Testis (tissue), 3 donors: ENCODE measurements around the gene TFDP2. TPM values are rescaled to one million over a fixed set of nuclear protein-coding genes. Genes with fewer than 3 reads are reported as not detected.

Experiments
- DNase-seq: peaks from one replicate; pipeline ENCODE4 v3.0.0-alpha.2; 2019
- H3K27ac ChIP-seq, 2 donors: fragments of 200-600 bp; sonication (generic); one replicate each; pipeline ENCODE4 v1.5.1; 2019
- H3K27me3 ChIP-seq: fragments of 200-600 bp; sonication (generic); one replicate; pipeline ENCODE4 v1.5.1; 2019
- H3K36me3 ChIP-seq: fragments of 200-600 bp; sonication (generic); one replicate; pipeline ENCODE4 v1.5.1; 2017; ENCODE audit warnings: low read depth; ENCODE audit errors: missing control alignments
- H3K4me1 ChIP-seq: fragments of 200-600 bp; sonication (generic); one replicate; pipeline ENCODE4 v1.5.1; 2019
- H3K4me3 ChIP-seq, 2 donors: fragments of 200-600 bp; sonication (generic); one replicate each; pipeline ENCODE4 v1.5.1; 2017 to 2019
- H3K9me3 ChIP-seq: fragments of 200-600 bp; sonication (generic); one replicate; pipeline ENCODE4 v1.5.1; 2017
- CTCF ChIP-seq, 3 experiments: fragments of 450-650 bp in 2 of 3; fragments of 200-600 bp in 1 of 3; sonication (generic) in 1 of 3; IDR thresholded peaks; one replicate each; pipeline ENCODE4 v1.5.1; 2016 to 2019; ENCODE audit warnings: antibody characterized with exemption in 3 of 3, mild to moderate bottlenecking in 2 of 3, moderate library complexity in 1 of 3
- POLR2A ChIP-seq: fragments of 450-650 bp; IDR thresholded peaks from one replicate; pipeline ENCODE4 v1.6.1; 2017; ENCODE audit warnings: antibody characterized with exemption, mild to moderate bottlenecking, moderate library complexity
- WGBS, 2 donors: methylation state at CpG; one replicate each; pipeline ENCODE4 v1.1.5; 2018; 5-methylcytosine and 5-hydroxymethylcytosine counted together
- intact Hi-C: fragments of 100-400 bp; cut with DNase I; formaldehyde crosslinking; loops from one replicate; pipeline ENCODE4 v1.15.1; 2023; ENCODE audit warnings: low total_unique reads
- polyA plus RNA-seq: library from polyadenylated mRNA; stranded (reverse); fragments of 350-450 nt; fragmentation: Illumina TruSeq; extraction: RNeasy Lipid Tissue Mini Kit (QIAGEN cat#74804); gene quantifications from one replicate; pipeline ENCODE4 v1.2.3, GENCODE V29; 2014; ENCODE audit warnings: low read depth, low replicate concordance; ENCODE audit not compliant: insufficient read depth
- total RNA-seq, 2 donors: library from RNA; depleted of rRNA; stranded (reverse); fragments of >200 nt; gene quantifications; one replicate each; pipeline ENCODE4 v1.2.3, GENCODE V29; 2016

TFDP2 gene
- total and polyA plus RNA-seq, 3 donors from 2014 or later: 110 to 168 (median 152) TPM

GRCh38 chr3:141969711-141970110 lies 179.6 kb downstream of the TFDP2 start:
- no peak for TF ChIP-seq POLR2A
- no peak for TF ChIP-seq CTCF (IDR thresholded peaks at IDR 0.05)

DNA sequence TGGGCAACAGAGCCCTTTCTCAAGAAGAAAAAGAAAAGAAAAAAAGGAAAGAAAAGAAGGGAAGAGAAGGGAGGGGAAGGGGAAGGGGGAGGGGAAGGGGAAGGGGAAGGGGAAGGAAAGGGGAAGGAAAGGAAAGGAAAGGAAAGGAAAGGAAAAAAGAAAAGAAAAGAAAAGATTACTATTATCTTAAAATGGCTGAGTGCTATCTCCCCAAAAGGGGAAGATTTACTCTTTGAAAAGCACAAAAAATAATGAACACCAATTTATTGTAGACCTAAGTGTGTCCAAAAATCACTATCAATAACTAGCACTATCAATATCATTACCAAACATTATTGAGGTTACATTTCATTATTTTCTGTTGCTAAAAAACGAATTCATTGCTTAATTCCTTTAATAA lies 183.9 kb downstream of the TFDP2 start:
- TF ChIP-seq CTCF (IDR thresholded peaks at IDR 0.05) (no peak), POLR2A (no peak)
- DNase-seq: no peak
- no peak overlapping the region for H3K4me3 ChIP-seq
- no peaks in the 10 kb centered on the region for H3K36me3 ChIP-seq
- H3K27ac ChIP-seq: no peak overlapping the region
- H3K9me3 ChIP-seq: no peaks in the 10 kb centered on the region
- H3K27me3 ChIP-seq: no peaks in the 10 kb centered on the region
- no peaks in the 10 kb centered on the region for H3K4me1 ChIP-seq
- WGBS, 2 donors: 81 to 94% methylated on average over 1 of the region's 1 CpG
- intact Hi-C loops: no loop called here

More at GRCh38 chr3:141969711-141970110, 179.6 kb downstream of the TFDP2 start:
- H3K4me3 ChIP-seq: no peak overlapping the region
- intact Hi-C loops: no loop called here
- H3K27me3 ChIP-seq: no peaks in the 10 kb centered on the region
- no peaks in the 10 kb centered on the region for H3K36me3 ChIP-seq
- 95 to 96% methylated on average over 6 of the region's 6 CpGs for WGBS, 2 donors
- DNase-seq: no peak
- H3K9me3 ChIP-seq: no peaks in the 10 kb centered on the region
- H3K27ac ChIP-seq: no peak overlapping the region
- no peaks in the 10 kb centered on the region for H3K4me1 ChIP-seq

GRCh38 chr3:141963301-141963700 lies 186.0 kb downstream of the TFDP2 start:
- no peak overlapping the region for H3K27ac ChIP-seq
- 86 to 91% methylated on average over 4 of the region's 4 CpGs for WGBS, 2 donors
- DNase-seq: no peak
- TF ChIP-seq POLR2A (no peak), CTCF (IDR thresholded peaks at IDR 0.05) (no peak)
- peaks cover 4% of the 10 kb centered on the region for H3K4me1 ChIP-seq
- H3K4me3 ChIP-seq: no peak overlapping the region
- H3K27me3 ChIP-seq: no peaks in the 10 kb centered on the region
- H3K9me3 ChIP-seq: no peaks in the 10 kb centered on the region
- intact Hi-C loops: no loop called here
- no peaks in the 10 kb centered on the region for H3K36me3 ChIP-seq

DNA sequence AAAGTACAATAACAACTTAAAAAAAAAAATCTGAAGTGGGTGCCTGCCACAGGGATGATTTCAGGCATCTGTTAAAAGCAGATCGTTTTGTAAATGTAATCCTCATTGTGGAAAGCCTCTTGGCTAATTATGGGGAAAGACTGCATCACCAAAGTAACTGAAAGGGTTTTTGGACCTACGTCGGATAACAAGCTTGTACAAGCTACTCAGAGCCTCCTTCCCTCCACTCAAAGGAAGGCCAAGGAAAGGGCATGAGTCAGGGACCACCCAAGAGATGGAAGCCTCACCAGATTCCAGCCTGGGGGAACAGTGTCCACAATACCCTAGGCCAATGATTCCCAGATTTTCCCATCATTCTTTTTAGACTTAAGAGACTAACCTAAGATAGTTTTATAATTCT lies 188.6 kb downstream of the TFDP2 start:
- no peaks in the 10 kb centered on the region for H3K9me3 ChIP-seq
- H3K27me3 ChIP-seq: no peaks in the 10 kb centered on the region
- H3K27ac ChIP-seq: peak overlapping the region in 1 of 2 donors; percentile 62
- WGBS, 2 donors: 37 to 55% methylated on average over 3 of the region's 3 CpGs
- no peak overlapping the region for H3K4me3 ChIP-seq
- TF ChIP-seq CTCF (IDR thresholded peaks at IDR 0.05) (no peak), POLR2A (no peak)
- H3K4me1 ChIP-seq: peaks cover 4% of the 10 kb centered on the region
- H3K36me3 ChIP-seq: no peaks in the 10 kb centered on the region
- intact Hi-C loops: no loop called here
- DNase-seq: no peak
